A673 (cell line): Measurements from ENCODE around the gene NUMA1. TPM values are rescaled to one million over a fixed set of nuclear protein-coding genes. Genes with fewer than 3 reads are reported as not detected.

Source experiments
- BruUV-seq: library from RNA; stranded (reverse); fragments of 400-500 nt; replicated peaks from 2 replicates; lab custom pipeline; 2021; lab: Mats Ljungman, UMichigan
- CTCF ChIA-PET: fragments of 300-600 bp; sonication (Branson Sonifier 250); formaldehyde crosslinking; loops from one replicate; lab custom pipeline; 2022; ENCODE audit warnings: antibody characterized with exemption; lab: Charles Lee
- POLR2A ChIA-PET: fragments of 300-600 bp; sonication (Branson Sonifier 250); formaldehyde crosslinking; loops from one replicate; lab custom pipeline; 2022; ENCODE audit warnings: antibody characterized with exemption; ENCODE audit not compliant: low non-redundant PET; lab: Charles Lee
- DNase-seq: peaks from one replicate; pipeline ENCODE4 v3.0.0-alpha.2; 2015; ENCODE audit warnings: low spot score
- H3K27ac ChIP-seq: fragments of 200-600 bp; sonication (generic); 2 replicates; pipeline ENCODE4 v1.5.1; 2016; ENCODE audit warnings: mixed run types, low read depth, mild to moderate bottlenecking, mixed read lengths, antibody characterized with exemption, low read length; ENCODE audit not compliant: poor library complexity, severe bottlenecking
- H3K27me3 ChIP-seq: fragments of 200-600 bp; sonication (generic); replicated peaks from 2 replicates; pipeline ENCODE4 v1.6.1; 2017; ENCODE audit warnings: mixed run types, low read depth, mild to moderate bottlenecking, mixed read lengths, antibody characterized with exemption, low read length; ENCODE audit not compliant: insufficient read depth, poor library complexity
- H3K36me3 ChIP-seq: fragments of 200-600 bp; sonication (generic); 2 replicates; pipeline ENCODE4 v1.6.1; 2016; ENCODE audit warnings: mixed run types, mild to moderate bottlenecking, mixed read lengths, antibody characterized with exemption, low read length; ENCODE audit not compliant: insufficient read depth, poor library complexity, severe bottlenecking
- H3K4me1 ChIP-seq: fragments of 200-600 bp; sonication (generic); 2 replicates; pipeline ENCODE4 v1.6.1; 2017; ENCODE audit warnings: mixed run types, mild to moderate bottlenecking, mixed read lengths, antibody characterized with exemption, low read length; ENCODE audit not compliant: insufficient read depth, poor library complexity, severe bottlenecking
- H3K4me3 ChIP-seq: fragments of 200-600 bp; sonication (generic); 2 replicates; pipeline ENCODE4 v1.5.1; 2016; ENCODE audit warnings: low read depth, mixed run types, mild to moderate bottlenecking, mixed read lengths, low read length; ENCODE audit not compliant: poor library complexity, severe bottlenecking
- H3K9me3 ChIP-seq: fragments of 200-600 bp; sonication (generic); 2 replicates; pipeline ENCODE4 v1.6.1; 2016; ENCODE audit warnings: mixed run types, low read depth, mild to moderate bottlenecking, mixed read lengths, antibody characterized with exemption, low read length; ENCODE audit not compliant: poor library complexity, severe bottlenecking
- CTCF ChIP-seq: fragments of 300-800, 200-600 bp; sonication (generic); conservative IDR thresholded peaks from 2 replicates; pipeline ENCODE4 v1.5.1; 2017; ENCODE audit warnings: low read depth, mild to moderate bottlenecking, antibody characterized with exemption, low read length, moderate library complexity, mixed read lengths
- EZH2 ChIP-seq: fragments of 200-600 bp; sonication (generic); IDR thresholded peaks from 2 replicates; pipeline ENCODE4 v1.6.1; 2017; ENCODE audit warnings: borderline replicate concordance, low read depth, mild to moderate bottlenecking, mixed read lengths, antibody characterized with exemption, low read length; ENCODE audit not compliant: poor library complexity, severe bottlenecking
- intact Hi-C: fragments of 100-400 bp; cut with micrococcal nuclease; formaldehyde crosslinking; loops from one replicate; pipeline ENCODE4 v1.10.0; 2022; ENCODE audit not compliant: unreplicated experiment
- total RNA-seq: library from RNA; stranded (reverse); gene quantifications from 2 replicates; pipeline ENCODE4 v1.2.3, GENCODE V29; 2021

NUMA1 gene
- total RNA-seq, 1 experiment from 2014 or later: 216 TPM

DNA sequence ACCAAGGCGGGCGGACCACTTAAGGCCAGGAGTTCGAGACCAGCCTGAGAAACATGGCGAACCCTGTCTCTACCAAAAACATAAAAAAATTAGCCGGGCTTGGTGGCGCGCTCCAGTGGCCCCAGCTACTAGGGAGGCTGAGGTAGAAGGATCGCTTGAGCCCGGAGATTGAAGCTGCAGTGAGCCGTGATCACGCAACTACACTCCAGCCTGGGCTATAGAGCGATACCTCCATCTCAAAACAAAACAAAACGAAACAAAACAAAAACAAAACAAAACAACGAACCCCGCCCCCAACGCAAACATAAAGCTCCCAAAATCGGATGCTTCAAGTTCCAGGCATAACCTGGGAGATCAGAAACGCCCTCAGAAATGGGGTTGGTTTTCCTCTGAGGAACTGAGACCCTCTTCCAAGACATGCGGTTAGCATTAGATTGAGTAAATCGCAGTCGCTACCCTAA, 872 bp upstream of the NUMA1 start:
- no peak for TF ChIP-seq CTCF
- no peak for TF ChIP-seq EZH2
- intact Hi-C loops: loop anchor here (2.0 kb wide), 1 partner anchor 40 kb away; no protein-coding TSS in a partner anchor
- peak overlapping the region; percentile 72 for H3K4me3 ChIP-seq
- H3K9me3 ChIP-seq: no peaks in the 10 kb centered on the region
- peaks cover 14% of the 10 kb centered on the region for H3K4me1 ChIP-seq
- no peaks in the 10 kb centered on the region for H3K36me3 ChIP-seq
- ChIA-PET CTCF (interaction anchor here (0.9 kb wide), 1 partner anchor 56 kb away, joined by 4 read pairs; no protein-coding TSS in a partner anchor), POLR2A (no interaction called here)
- TSS peak; percentile 75 for BruUV-seq
- no peak for DNase-seq
- peak overlapping the region; percentile 86 for H3K27ac ChIP-seq
- H3K27me3 ChIP-seq: no peaks in the 10 kb centered on the region

- H3K27ac ChIP-seq: peak overlapping the region; percentile 86
- CTCF ChIA-PET: no interaction called here
- no peaks in the 10 kb centered on the region for H3K27me3 ChIP-seq
- peaks cover 19% of the 10 kb centered on the region for H3K4me1 ChIP-seq
- POLR2A ChIA-PET: interaction anchor here (0.5 to 0.7 kb wide), 3 partner anchors 33 to 64 kb away, joined by 4 to 5 read pairs (median 4); partner anchors contain the start of gene ANAPC15
- H3K9me3 ChIP-seq: no peaks in the 10 kb centered on the region
- H3K36me3 ChIP-seq: peaks cover 5% of the 10 kb centered on the region
- intact Hi-C loops: loop anchor here (1.0 to 2.0 kb wide), 3 partner anchors 23 to 39 kb away; partner anchors contain the start of genes ANAPC15 and LAMTOR1
- no TSS peak for BruUV-seq
- no peak for DNase-seq
- TF ChIP-seq EZH2 (no peak), CTCF (no peak)
- H3K4me3 ChIP-seq: peak overlapping the region; percentile 72
These were observed 470 bp downstream of the NUMA1 start for GRCh38 chr11:72079819-72080325.

- ChIA-PET POLR2A (interaction anchor here (0.5 kb wide), 1 partner anchor 164 kb away, joined by 4 read pairs; no protein-coding TSS in a partner anchor), CTCF (interaction anchor here (0.5 to 1.1 kb wide), 3 partner anchors 12 to 53 kb away, joined by 3 to 5 read pairs (median 3); no protein-coding TSS in a partner anchor)
- DNase-seq: no peak
- H3K27ac ChIP-seq: peak overlapping the region; percentile 86
- no peaks in the 10 kb centered on the region for H3K27me3 ChIP-seq
- H3K4me3 ChIP-seq: peak overlapping the region; percentile 72
- peaks cover 19% of the 10 kb centered on the region for H3K4me1 ChIP-seq
- H3K36me3 ChIP-seq: peaks cover 5% of the 10 kb centered on the region
- intact Hi-C loops: no loop called here
- no peaks in the 10 kb centered on the region for H3K9me3 ChIP-seq
- TF ChIP-seq CTCF (no peak), EZH2 (no peak)
- TSS peak; percentile 49 for BruUV-seq
These were observed 1.9 kb downstream of the NUMA1 start for GRCh38 chr11:72078477-72078876.
